Measurements from ENCODE around the gene NUP50. TPM values are rescaled to one million over a fixed set of nuclear protein-coding genes. Genes with fewer than 3 reads are reported as not detected.

The NUP50 gene
- total and polyA plus RNA-seq, 2 of the 13 experiments (the other 11 are each of a cell fraction or from before 2014, with no cell fraction given) = 14.2 to 52.4 TPM

GRCh38 chr22:45169591-45170466 is 6.1 kb downstream of the NUP50 start:
- ATAC-seq (no peak), FAIRE-seq (no peak), DNase-seq (ENCODE audit: low spot score) (no peak)
- TF ChIP-seq DDIT3 (CRISPR knock-in tag; IDR thresholded peaks at IDR 0.05) (no peak), GATAD2A (CRISPR knock-in tag; IDR thresholded peaks at IDR 0.05) (no peak), BCLAF1 (IDR thresholded peaks at IDR 0.05) (no peak), SRSF9 (IDR thresholded peaks at IDR 0.05; ENCODE audit: borderline replicate concordance, insufficient read depth, low read depth, low read length, poor library complexity, severe bottlenecking) (no peak), ZNF264 (CRISPR knock-in tag; IDR thresholded peaks at IDR 0.05) (no peak), GATAD1 (CRISPR knock-in tag; IDR thresholded peaks at IDR 0.05) (no peak), ZNF512B (CRISPR knock-in tag; IDR thresholded peaks at IDR 0.05; ENCODE audit: borderline replicate concordance) (no peak), ZNF446 (CRISPR knock-in tag; IDR thresholded peaks at IDR 0.05) (no peak), GTF3A (CRISPR knock-in tag; conservative IDR thresholded peaks at IDR 0.05) (no peak), SYNCRIP (IDR thresholded peaks at IDR 0.05; ENCODE audit: insufficient read depth, low read depth, low read length) (no peak), JUNB (CRISPR knock-in tag; IDR thresholded peaks at IDR 0.05; ENCODE audit: borderline replicate concordance) (no peak), RBAK (CRISPR knock-in tag; IDR thresholded peaks at IDR 0.05) (no peak), MED1 (CRISPR knock-in tag; IDR thresholded peaks at IDR 0.05) (no peak), SIN3B (IDR thresholded peaks at IDR 0.05; ENCODE audit: low read length) (no peak)
- H3K9me3 ChIP-seq (ENCODE audit: low read length) = no peaks in the 10 kb centered on the region
- peaks cover 57% of the 10 kb centered on the region for H3K79me2 ChIP-seq (ENCODE audit: insufficient read depth, low read length)
- H3K9ac ChIP-seq (ENCODE audit: insufficient read depth, low read depth, low read length) = no peak overlapping the region
- peaks cover 0 to 1% of the 10 kb centered on the region in 2 experiments; a peak in 2 of 5 replicates for H3K27me3 ChIP-seq (ENCODE audit: control insufficient read depth in 1 of 2, insufficient read depth in 2 of 2, low read length in 2 of 2)
- CTCF ChIA-PET (ENCODE audit: low intra/inter-chr PET ratio, low total read pairs) = no interaction called here
- in situ Hi-C loops (cut with HindIII; ENCODE audit: extremely low pct_ligation_motif_present, low pct_unique_long_range_greater_than_20kb) (loop anchor here (10.0 kb wide), 1 partner anchor 75 kb away; the partner anchor contains the start of gene KIAA0930), intact Hi-C loops (cut with micrococcal nuclease; ENCODE audit: unreplicated experiment) (no loop called here)
- H3K36me3 ChIP-seq (replicated peaks in 1 of 2; ENCODE audit: control insufficient read depth in 1 of 2, insufficient read depth in 2 of 2, low read length in 2 of 2) = peaks cover 13 to 70% of the 10 kb centered on the region in 2 experiments
- 89% methylated on average over 19 of the region's 19 CpGs for WGBS (ENCODE audit: low lambda C conversion rate)
- POLR2A ChIA-PET = interaction anchor here (1.1 kb wide), 1 partner anchor 10 kb away, joined by 4 read pairs; no protein-coding TSS in a partner anchor
- no peak overlapping the region for H3K4me3 ChIP-seq (replicated peaks in 1 of 3; ENCODE audit: insufficient read depth in 1 of 3, low read depth in 2 of 3, low read length in 3 of 3)
- peaks cover 31% of the 10 kb centered on the region for H3K4me1 ChIP-seq (ENCODE audit: insufficient read depth, low read length)
- H4K20me1 ChIP-seq (ENCODE audit: insufficient read depth, low read length) = peaks cover 4% of the 10 kb centered on the region; the same call in 1 of the 2 replicates
- no TSS peak for BruUV-seq (replicated peaks)
- no peak overlapping the region for H3K27ac ChIP-seq (ENCODE audit: extremely low read length, insufficient read depth, low read length)
- H2AFZ ChIP-seq (ENCODE audit: low read length) = no peak overlapping the region
- no peak overlapping the region for H3K4me2 ChIP-seq (ENCODE audit: low read depth, low read length)
